Urothelium cell line (cell line): Measurements from ENCODE around the gene E2F6.

Experiments
- DNase-seq: peaks from one replicate; pipeline ENCODE4 v3.0.0; 2011; ENCODE audit warnings: low spot score, mixed read lengths
- FAIRE-seq: peaks from 2 replicates; lab custom pipeline; 2011; peaks lifted over from hg19 to GRCh38; lab: Jason Lieb, UNC

Gene E2F6

GRCh38 chr2:11494310-11494709 is 28.3 kb upstream of the E2F6 start:
- FAIRE-seq, result no peak

GRCh38 chr2:11493282-11493681 is 27.3 kb upstream of the E2F6 start:
- FAIRE-seq (no peak), DNase-seq (no peak)

More at GRCh38 chr2:11494310-11494709, 28.3 kb upstream of the E2F6 start:
- no peak for DNase-seq

- no peak for DNase-seq
Observed at GRCh38 chr2:11492720-11493119, 26.8 kb upstream of the E2F6 start.

GRCh38 chr2:11492244-11492643 is 26.3 kb upstream of the E2F6 start:
- peak; percentile 55 for FAIRE-seq
- no peak for DNase-seq

More at GRCh38 chr2:11492720-11493119, 26.8 kb upstream of the E2F6 start:
- no peak for FAIRE-seq

GRCh38 chr2:11491348-11491933 is 25.5 kb upstream of the E2F6 start:
- FAIRE-seq (no peak), DNase-seq (no peak)

GRCh38 chr2:11490194-11490593 is 24.2 kb upstream of the E2F6 start:
- no peak for FAIRE-seq
- no peak for DNase-seq

GRCh38 chr2:11488809-11489208 is 22.8 kb upstream of the E2F6 start:
- no peak for DNase-seq
- FAIRE-seq, result no peak

GRCh38 chr2:11483806-11484617 is 18.1 kb upstream of the E2F6 start:
- FAIRE-seq, result no peak
- no peak for DNase-seq

GRCh38 chr2:11482473-11483035 is 16.6 kb upstream of the E2F6 start:
- FAIRE-seq (no peak), DNase-seq (no peak)

GRCh38 chr2:11481789-11482472 is 16.0 kb upstream of the E2F6 start:
- no peak for DNase-seq
- no peak for FAIRE-seq

GRCh38 chr2:11481426-11481788 is 15.4 kb upstream of the E2F6 start:
- FAIRE-seq, result no peak
- no peak for DNase-seq

- FAIRE-seq, result no peak
Observed at GRCh38 chr2:11480859-11481258, 14.9 kb upstream of the E2F6 start.

GRCh38 chr2:11480406-11480805 is 14.4 kb upstream of the E2F6 start:
- FAIRE-seq (no peak), DNase-seq (no peak)

More at GRCh38 chr2:11480859-11481258, 14.9 kb upstream of the E2F6 start:
- DNase-seq, result no peak

- DNase-seq (no peak), FAIRE-seq (peak; percentile 90)
Observed at GRCh38 chr2:11478899-11479605, 13.1 kb upstream of the E2F6 start.

GRCh38 chr2:11477994-11478393 is 12.0 kb upstream of the E2F6 start:
- no peak for FAIRE-seq

GRCh38 chr2:11473659-11474433 is 7.9 kb upstream of the E2F6 start:
- FAIRE-seq (no peak), DNase-seq (no peak)

More at GRCh38 chr2:11477994-11478393, 12.0 kb upstream of the E2F6 start:
- DNase-seq, result peak; percentile 73

- DNase-seq, result no peak
- no peak for FAIRE-seq
Observed at GRCh38 chr2:11467749-11468148, 1.8 kb upstream of the E2F6 start.

- DNase-seq (no peak), FAIRE-seq (no peak)
Observed at GRCh38 chr2:11467129-11467649, 1.2 kb upstream of the E2F6 start.

GRCh38 chr2:11466307-11467128 is 557 bp upstream of the E2F6 start:
- DNase-seq, result no peak
- FAIRE-seq, result no peak
